SK-N-SH (cell line): ENCODE data around the gene PYGB. TPM values are rescaled to one million over a fixed set of nuclear protein-coding genes. Genes with fewer than 3 reads are reported as not detected.

ENCODE experiments used
- CTCF ChIA-PET: fragments of 300-600, 350-600 bp; formaldehyde crosslinking; extraction: SDS; loops from one replicate; lab custom pipeline; 2021; lab: Yijun Ruan, JAX
- POLR2A ChIA-PET: fragments of 350-600 bp; sonication (Branson Sonifier 250); formaldehyde crosslinking; extraction: SDS; loops from one replicate; lab custom pipeline; 2020; ENCODE audit warnings: antibody characterized with exemption, inconsistent platforms; lab: Yijun Ruan, JAX
- DNase-seq: peaks from one replicate; pipeline ENCODE4 v3.0.0; 2012
- H2AFZ ChIP-seq: fragments of 200-600 bp; sonication (generic); 2 replicates; pipeline ENCODE4 v1.8.1; 2016; ENCODE audit warnings: antibody characterized with exemption, mild to moderate bottlenecking, low read depth
- H3F3A ChIP-seq: fragments of 200-600 bp; sonication (generic); replicated peaks from 2 replicates; pipeline ENCODE3; 2016; ENCODE audit warnings: antibody characterized with exemption, mild to moderate bottlenecking; ENCODE audit not compliant: insufficient read depth
- H3K27ac ChIP-seq, 2 experiments: fragments of 200-500 bp in 1 of 2; fragments of 200-600 bp in 1 of 2; sonication (Bioruptor generic) in 1 of 2; sonication (generic), shearing (Covaris generic) in 1 of 2; 2 replicates each; pipeline versions ENCODE4 v1.5.1 to v1.6.1; 2014 to 2016; ENCODE audit warnings: low read depth in 2 of 2, inconsistent platforms in 1 of 2, low read length in 1 of 2, mild to moderate bottlenecking in 1 of 2, mixed read lengths in 1 of 2
- H3K27me3 ChIP-seq: fragments of 200-600 bp; sonication (generic), shearing (Covaris generic); 2 replicates; pipeline ENCODE4 v1.6.1; 2016; ENCODE audit warnings: mixed run types; ENCODE audit not compliant: insufficient read depth
- H3K36me3 ChIP-seq, 2 experiments: fragments of 200-500 bp in 1 of 2; fragments of 200-600 bp in 1 of 2; sonication (Bioruptor generic) in 1 of 2; sonication (generic) in 1 of 2; replicated peaks in 1 of 2; 2 replicates each; pipeline versions ENCODE3 to v1.5.1; 2014 to 2016; ENCODE audit warnings: low read length in 1 of 2, mild to moderate bottlenecking in 1 of 2; ENCODE audit not compliant: insufficient read depth in 2 of 2, control insufficient read depth in 1 of 2
- H3K4me1 ChIP-seq, 2 experiments: fragments of 200-500 bp in 1 of 2; fragments of 200-600 bp in 1 of 2; sonication (Bioruptor generic) in 1 of 2; sonication (generic), shearing (Covaris generic) in 1 of 2; 2 replicates each; pipeline versions ENCODE4 v1.5.1 to v1.6.1; 2014 to 2016; ENCODE audit warnings: low read depth in 1 of 2, low read length in 1 of 2, mixed run types in 1 of 2; ENCODE audit not compliant: insufficient read depth in 2 of 2, control insufficient read depth in 1 of 2
- H3K4me2 ChIP-seq: fragments of 200-600 bp; sonication (generic), shearing (Covaris generic); 2 replicates; pipeline ENCODE4 v1.6.1; 2017; ENCODE audit warnings: mixed run types
- H3K4me3 ChIP-seq, 2 experiments: fragments of 200-500 bp in 1 of 2; fragments of 200-600 bp in 1 of 2; sonication (Bioruptor generic) in 1 of 2; sonication (generic), shearing (Covaris generic) in 1 of 2; 2 replicates each; pipeline versions ENCODE4 v1.5.1 to v1.8.1; 2014 to 2016; ENCODE audit warnings: low read depth in 2 of 2, inconsistent platforms in 1 of 2, low read length in 1 of 2, mild to moderate bottlenecking in 1 of 2, mixed read lengths in 1 of 2, moderate library complexity in 1 of 2
- H3K79me2 ChIP-seq: fragments of 200-600 bp; sonication (generic); 2 replicates; pipeline ENCODE4 v1.8.1; 2017; ENCODE audit warnings: mild to moderate bottlenecking; ENCODE audit not compliant: insufficient read depth
- H3K9ac ChIP-seq: fragments of 200-600 bp; sonication (generic); 2 replicates; pipeline ENCODE4 v1.6.1; 2017; ENCODE audit warnings: mixed run types
- H3K9me2 ChIP-seq: fragments of 200-600 bp; sonication (generic); 2 replicates; pipeline ENCODE4 v1.6.1; 2017; ENCODE audit warnings: mixed run types
- H3K9me3 ChIP-seq: fragments of 200-600 bp; sonication (generic); 2 replicates; pipeline ENCODE4 v1.6.1; 2017; ENCODE audit warnings: mixed run types, mild to moderate bottlenecking, moderate library complexity
- H4K20me1 ChIP-seq: fragments of 200-600 bp; sonication (generic); 2 replicates; pipeline ENCODE4 v1.6.1; 2017; ENCODE audit warnings: mild to moderate bottlenecking, mixed run types; ENCODE audit not compliant: insufficient read depth
- CHD2 ChIP-seq: fragments of 150-350 bp; IDR thresholded peaks from 2 replicates; pipeline ENCODE4 v1.6.1; 2018; ENCODE audit warnings: low read length; ENCODE audit not compliant: partially characterized antibody
- ELF1 ChIP-seq: IDR thresholded peaks from 2 replicates; pipeline ENCODE4 v1.4.0; 2012
- EP300 ChIP-seq, 2 experiments: IDR thresholded peaks; 2 replicates each; pipeline versions ENCODE4 v1.4.0 to v1.6.1; 2012; ENCODE audit warnings: borderline replicate concordance in 1 of 2, low read depth in 1 of 2, low read length in 1 of 2
- EZH2phosphoT487 ChIP-seq: fragments of 200-600 bp; sonication (generic); IDR thresholded peaks from 2 replicates; pipeline ENCODE4 v1.6.1; 2017; ENCODE audit warnings: low read depth, mixed run types, mild to moderate bottlenecking, antibody characterized with exemption, moderate library complexity, borderline replicate concordance
- FOSL2 ChIP-seq: IDR thresholded peaks from 2 replicates; pipeline ENCODE4 v1.4.0; 2012; ENCODE audit warnings: low read depth, mild to moderate bottlenecking, moderate library complexity, borderline replicate concordance
- FOXJ3 ChIP-seq: sonication (generic); formaldehyde crosslinking; IDR thresholded peaks from 2 replicates; pipeline ENCODE4 v1.5.1; 2020; ENCODE audit warnings: mild to moderate bottlenecking, missing genetic modification reagents
- FOXM1 ChIP-seq: IDR thresholded peaks from 2 replicates; pipeline ENCODE4 v1.4.0; 2012; ENCODE audit warnings: low read depth, mild to moderate bottlenecking
- GATA2 ChIP-seq: sonication (generic); formaldehyde crosslinking; IDR thresholded peaks from 2 replicates; pipeline ENCODE4 v1.5.0; 2020; ENCODE audit warnings: mild to moderate bottlenecking, missing genetic modification reagents
- JUND ChIP-seq: IDR thresholded peaks from 2 replicates; pipeline ENCODE4 v1.4.0; 2012
- MEF2A ChIP-seq: IDR thresholded peaks from 2 replicates; pipeline ENCODE4 v1.4.0; 2012; ENCODE audit warnings: low read depth, borderline replicate concordance
- MXI1 ChIP-seq: IDR thresholded peaks from 2 replicates; pipeline ENCODE4 v1.6.1; 2012; ENCODE audit warnings: mild to moderate bottlenecking, low read depth, low read length, improper control_type of control experiment
- NRF1 ChIP-seq: IDR thresholded peaks from 2 replicates; pipeline ENCODE4 v1.6.1; 2012; ENCODE audit warnings: low read depth, mild to moderate bottlenecking, low read length
- RAD21 ChIP-seq: IDR thresholded peaks from 2 replicates; pipeline ENCODE4 v1.6.1; 2012; ENCODE audit warnings: mild to moderate bottlenecking, low read length
- RFX5 ChIP-seq: IDR thresholded peaks from 2 replicates; pipeline ENCODE4 v1.6.1; 2012; ENCODE audit warnings: mild to moderate bottlenecking, improper control_type of control experiment, low read length
- RXRA ChIP-seq: IDR thresholded peaks from 2 replicates; pipeline ENCODE4 v1.4.0; 2012; ENCODE audit warnings: low read depth, mild to moderate bottlenecking, borderline replicate concordance
- SIN3A ChIP-seq: IDR thresholded peaks from 2 replicates; pipeline ENCODE4 v1.6.1; 2012; ENCODE audit warnings: low read depth, mild to moderate bottlenecking, low read length, moderate library complexity, borderline replicate concordance
- SMC3 ChIP-seq: IDR thresholded peaks from 2 replicates; pipeline ENCODE4 v1.6.1; 2012; ENCODE audit warnings: low read depth, low read length, improper control_type of control experiment
- TCF12 ChIP-seq: IDR thresholded peaks from 2 replicates; pipeline ENCODE4 v1.4.0; 2012
- WGBS: methylation state at CpG from one replicate; pipeline ENCODE4 v1.1.6; 2017; ENCODE audit warnings: low lambda C conversion rate; 5-methylcytosine and 5-hydroxymethylcytosine counted together
- polyA plus RNA-seq, 3 experiments: library from polyadenylated mRNA; depleted of rRNA; stranded (reverse); fragments of >200 nt; gene quantifications; 2 replicates each; pipeline ENCODE4 v1.2.3, GENCODE V29; 2012
- TF ChIP-seq, protein P1 (sequence below): fragments of 200-600 bp; sonication (generic); IDR thresholded peaks from 2 replicates; pipeline ENCODE4 v1.6.1; 2017; ENCODE audit warnings: antibody characterized with exemption, mild to moderate bottlenecking, moderate library complexity
- TF ChIP-seq, protein P2 (sequence below): IDR thresholded peaks from 2 replicates; pipeline ENCODE4 v1.4.0; 2012; ENCODE audit warnings: low read depth, borderline replicate concordance
- TF ChIP-seq, protein P3 (sequence below): IDR thresholded peaks from 2 replicates; pipeline ENCODE4 v1.4.0; 2012; ENCODE audit warnings: low read depth, borderline replicate concordance
- TF ChIP-seq, protein P4 (sequence below): IDR thresholded peaks from 2 replicates; pipeline ENCODE4 v1.4.0; 2012; ENCODE audit warnings: low read depth

The PYGB gene
- polyA plus RNA-seq, 1 of the 3 experiments (the other 2 are of a cell fraction): 35.8 TPM

DNA sequence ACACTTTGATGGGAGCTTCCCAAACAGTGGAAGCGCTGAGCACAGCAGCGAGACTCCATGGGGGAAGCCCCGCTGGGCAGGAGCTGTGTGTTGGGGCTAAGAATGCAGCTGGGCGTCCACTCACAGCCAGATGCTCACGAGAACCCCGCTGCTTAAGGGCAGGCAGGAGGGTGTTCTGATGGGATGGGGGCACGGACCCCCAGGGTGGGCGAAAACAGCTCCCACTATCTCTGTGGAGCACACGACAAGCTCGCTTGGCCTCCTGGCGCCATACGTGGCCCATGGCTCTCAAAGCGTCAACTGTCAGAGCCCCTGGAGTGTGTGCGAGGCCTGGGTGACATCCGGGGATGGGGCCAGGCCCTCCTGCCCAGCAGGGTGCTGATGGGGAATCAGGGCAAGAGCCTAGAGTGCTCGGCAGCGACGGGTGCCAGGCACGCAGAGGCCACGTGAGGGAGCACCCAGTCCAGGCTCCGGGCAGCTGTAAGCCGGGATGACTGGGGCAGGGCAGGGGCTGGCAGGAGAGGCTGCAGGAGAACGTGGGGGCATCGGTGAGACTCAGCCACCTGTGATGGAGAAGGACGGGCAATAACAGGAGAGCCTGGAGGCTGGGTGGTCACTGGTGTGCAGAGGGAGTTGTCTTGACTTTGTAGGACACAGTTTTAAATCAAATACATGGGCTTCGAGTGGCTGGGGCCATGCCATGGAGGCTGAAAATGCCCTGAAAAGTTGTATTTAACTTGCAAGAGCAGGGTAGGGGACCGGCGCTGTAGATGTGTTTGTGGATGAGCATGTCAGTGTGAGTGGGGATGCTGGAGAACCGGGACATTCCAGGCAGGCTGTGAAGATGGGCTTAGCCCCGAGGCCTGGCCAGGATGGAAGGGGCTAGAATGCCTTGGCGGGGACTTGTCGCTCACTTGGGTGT is 27.3 kb downstream of the PYGB start:
- TF ChIP-seq NRF1 (no peak), FOXJ3 (CRISPR knock-in tag) (no peak), SIN3A (no peak), ELF1 (no peak), TCF12 (no peak), MXI1 (no peak)
- H3K36me3 ChIP-seq: peaks cover 19 to 70% of the 10 kb centered on the region in 2 experiments
- DNase-seq: no peak
- no peak overlapping the region for H3K4me3 ChIP-seq
- peaks cover 0 to 8% of the 10 kb centered on the region in 2 experiments; a peak in 1 of 4 replicates for H3K4me1 ChIP-seq
- no peak overlapping the region for H3K4me2 ChIP-seq
- H2AFZ ChIP-seq: no peak overlapping the region
- no peaks in the 10 kb centered on the region for H3K9me3 ChIP-seq
- no peaks in the 10 kb centered on the region for H3K27me3 ChIP-seq
- POLR2A ChIA-PET: no interaction called here
- H3K9ac ChIP-seq: no peak overlapping the region
- H3K27ac ChIP-seq: no peak overlapping the region
- CTCF ChIA-PET: interaction anchor here (1.3 to 3.1 kb wide), 4 partner anchors 14 to 96 kb away, joined by 3 to 14 read pairs (median 4); no protein-coding TSS in a partner anchor
- H3K9me2 ChIP-seq: no peaks in the 10 kb centered on the region
- H3K79me2 ChIP-seq: peaks cover 7% of the 10 kb centered on the region; the same call in 1 of the 2 replicates
- H3F3A ChIP-seq: no peaks in the 10 kb centered on the region
- H4K20me1 ChIP-seq: no peaks in the 10 kb centered on the region
- WGBS: 94% methylated on average over 32 of the region's 32 CpGs

DNA sequence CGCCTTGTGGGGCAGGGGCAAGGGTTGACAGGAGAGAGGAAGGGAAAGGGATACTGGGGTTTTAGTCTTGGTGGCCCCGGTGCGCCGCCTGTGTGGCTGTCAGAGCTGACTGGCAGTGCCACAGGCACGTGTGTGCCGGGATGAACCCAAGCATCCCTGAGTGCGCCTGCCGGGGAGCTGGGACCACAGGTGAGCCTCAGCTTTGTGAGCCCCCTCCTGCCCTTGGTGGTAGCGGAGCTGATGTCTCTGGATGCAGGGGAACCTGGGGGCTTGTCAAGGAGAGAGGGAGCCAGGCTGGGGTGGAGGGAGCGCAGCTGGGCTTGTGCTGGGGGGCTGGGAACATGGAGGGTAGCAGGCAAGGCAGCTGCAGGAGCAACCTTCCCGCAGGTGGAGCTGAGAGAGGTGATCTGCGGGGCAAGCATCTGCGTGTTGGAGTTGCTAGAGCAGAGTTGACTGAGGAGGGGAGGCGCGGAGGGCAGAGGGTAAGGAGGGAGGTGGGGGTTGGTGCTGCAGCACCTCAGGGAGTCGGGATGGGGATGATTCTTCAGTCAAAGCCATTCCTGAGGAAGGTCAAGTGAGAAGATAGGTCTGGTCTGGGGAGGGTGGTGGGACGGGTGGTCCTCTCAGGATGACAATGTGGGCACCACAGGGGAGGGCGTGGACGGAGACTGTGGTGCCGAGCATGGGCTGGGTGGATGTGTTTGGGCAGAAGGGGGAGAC is 28.1 kb downstream of the PYGB start:
- Histone ChIP-seq H3K27ac (no peak overlapping the region), H3K9me2 (no peaks in the 10 kb centered on the region), H3K9ac (no peak overlapping the region), H3K9me3 (no peaks in the 10 kb centered on the region), H3F3A (no peaks in the 10 kb centered on the region), H3K4me3 (no peak overlapping the region), H3K27me3 (no peaks in the 10 kb centered on the region), H2AFZ (no peak overlapping the region), H3K79me2 (peaks cover 7% of the 10 kb centered on the region; the same call in 1 of the 2 replicates), H3K36me3 (peaks cover 11 to 76% of the 10 kb centered on the region in 2 experiments), H4K20me1 (no peaks in the 10 kb centered on the region), H3K4me2 (no peak overlapping the region), H3K4me1 (peaks cover 0 to 16% of the 10 kb centered on the region in 2 experiments; a peak in 1 of 4 replicates)
- ChIA-PET POLR2A (no interaction called here), CTCF (interaction anchor here (1.3 to 3.1 kb wide), 3 partner anchors 14 to 20 kb away, joined by 3 to 14 read pairs (median 4); no protein-coding TSS in a partner anchor)
- DNase-seq: no peak
- WGBS: 97% methylated on average over 20 of the region's 20 CpGs
- TF ChIP-seq SMC3: no peak
- TF ChIP-seq MEF2A: no peak
- TF ChIP-seq, protein P1, sequence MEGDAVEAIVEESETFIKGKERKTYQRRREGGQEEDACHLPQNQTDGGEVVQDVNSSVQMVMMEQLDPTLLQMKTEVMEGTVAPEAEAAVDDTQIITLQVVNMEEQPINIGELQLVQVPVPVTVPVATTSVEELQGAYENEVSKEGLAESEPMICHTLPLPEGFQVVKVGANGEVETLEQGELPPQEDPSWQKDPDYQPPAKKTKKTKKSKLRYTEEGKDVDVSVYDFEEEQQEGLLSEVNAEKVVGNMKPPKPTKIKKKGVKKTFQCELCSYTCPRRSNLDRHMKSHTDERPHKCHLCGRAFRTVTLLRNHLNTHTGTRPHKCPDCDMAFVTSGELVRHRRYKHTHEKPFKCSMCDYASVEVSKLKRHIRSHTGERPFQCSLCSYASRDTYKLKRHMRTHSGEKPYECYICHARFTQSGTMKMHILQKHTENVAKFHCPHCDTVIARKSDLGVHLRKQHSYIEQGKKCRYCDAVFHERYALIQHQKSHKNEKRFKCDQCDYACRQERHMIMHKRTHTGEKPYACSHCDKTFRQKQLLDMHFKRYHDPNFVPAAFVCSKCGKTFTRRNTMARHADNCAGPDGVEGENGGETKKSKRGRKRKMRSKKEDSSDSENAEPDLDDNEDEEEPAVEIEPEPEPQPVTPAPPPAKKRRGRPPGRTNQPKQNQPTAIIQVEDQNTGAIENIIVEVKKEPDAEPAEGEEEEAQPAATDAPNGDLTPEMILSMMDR: no peak
- no peak for TF ChIP-seq FOXM1
- TF ChIP-seq JUND: no peak
- TF ChIP-seq RAD21: no peak
- TF ChIP-seq EZH2phosphoT487: no peak
- TF ChIP-seq, protein P2, sequence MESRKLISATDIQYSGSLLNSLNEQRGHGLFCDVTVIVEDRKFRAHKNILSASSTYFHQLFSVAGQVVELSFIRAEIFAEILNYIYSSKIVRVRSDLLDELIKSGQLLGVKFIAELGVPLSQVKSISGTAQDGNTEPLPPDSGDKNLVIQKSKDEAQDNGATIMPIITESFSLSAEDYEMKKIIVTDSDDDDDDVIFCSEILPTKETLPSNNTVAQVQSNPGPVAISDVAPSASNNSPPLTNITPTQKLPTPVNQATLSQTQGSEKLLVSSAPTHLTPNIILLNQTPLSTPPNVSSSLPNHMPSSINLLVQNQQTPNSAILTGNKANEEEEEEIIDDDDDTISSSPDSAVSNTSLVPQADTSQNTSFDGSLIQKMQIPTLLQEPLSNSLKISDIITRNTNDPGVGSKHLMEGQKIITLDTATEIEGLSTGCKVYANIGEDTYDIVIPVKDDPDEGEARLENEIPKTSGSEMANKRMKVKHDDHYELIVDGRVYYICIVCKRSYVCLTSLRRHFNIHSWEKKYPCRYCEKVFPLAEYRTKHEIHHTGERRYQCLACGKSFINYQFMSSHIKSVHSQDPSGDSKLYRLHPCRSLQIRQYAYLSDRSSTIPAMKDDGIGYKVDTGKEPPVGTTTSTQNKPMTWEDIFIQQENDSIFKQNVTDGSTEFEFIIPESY: no peak
- no peak for TF ChIP-seq GATA2 (CRISPR knock-in tag)
- TF ChIP-seq, protein P3, sequence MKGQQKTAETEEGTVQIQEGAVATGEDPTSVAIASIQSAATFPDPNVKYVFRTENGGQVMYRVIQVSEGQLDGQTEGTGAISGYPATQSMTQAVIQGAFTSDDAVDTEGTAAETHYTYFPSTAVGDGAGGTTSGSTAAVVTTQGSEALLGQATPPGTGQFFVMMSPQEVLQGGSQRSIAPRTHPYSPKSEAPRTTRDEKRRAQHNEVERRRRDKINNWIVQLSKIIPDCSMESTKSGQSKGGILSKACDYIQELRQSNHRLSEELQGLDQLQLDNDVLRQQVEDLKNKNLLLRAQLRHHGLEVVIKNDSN: no peak
- TF ChIP-seq RXRA: no peak
- no peak for TF ChIP-seq RFX5
- TF ChIP-seq FOSL2: no peak
- TF ChIP-seq EP300 (IDR thresholded peaks at IDR 0.05; ENCODE audit: borderline replicate concordance in 1 of 2, low read depth in 1 of 2, low read length in 1 of 2): no peak
- TF ChIP-seq, protein P4, sequence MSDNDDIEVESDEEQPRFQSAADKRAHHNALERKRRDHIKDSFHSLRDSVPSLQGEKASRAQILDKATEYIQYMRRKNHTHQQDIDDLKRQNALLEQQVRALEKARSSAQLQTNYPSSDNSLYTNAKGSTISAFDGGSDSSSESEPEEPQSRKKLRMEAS: no peak
- no peak for TF ChIP-seq FOXJ3 (CRISPR knock-in tag)
- TF ChIP-seq CHD2: no peak
